Epithelial cell of esophagus (primary cell): ENCODE measurements around the gene REXO5.

Experiments
- DNase-seq: peaks from one replicate; pipeline ENCODE4 v3.0.0; 2010; ENCODE audit warnings: low read depth
- H3K4me3 ChIP-seq: 2 replicates; pipeline ENCODE4 v1.5.1; 2011; ENCODE audit warnings: mild to moderate bottlenecking, low read length, control low read depth
- TF ChIP-seq, protein P1 (sequence below): IDR thresholded peaks from 2 replicates; pipeline ENCODE4 v1.5.1; 2011; ENCODE audit warnings: low read depth, mild to moderate bottlenecking, low read length, control low read depth, inconsistent platforms; ENCODE audit not compliant: insufficient read depth; ENCODE audit errors: missing control alignments

REXO5 gene

DNA sequence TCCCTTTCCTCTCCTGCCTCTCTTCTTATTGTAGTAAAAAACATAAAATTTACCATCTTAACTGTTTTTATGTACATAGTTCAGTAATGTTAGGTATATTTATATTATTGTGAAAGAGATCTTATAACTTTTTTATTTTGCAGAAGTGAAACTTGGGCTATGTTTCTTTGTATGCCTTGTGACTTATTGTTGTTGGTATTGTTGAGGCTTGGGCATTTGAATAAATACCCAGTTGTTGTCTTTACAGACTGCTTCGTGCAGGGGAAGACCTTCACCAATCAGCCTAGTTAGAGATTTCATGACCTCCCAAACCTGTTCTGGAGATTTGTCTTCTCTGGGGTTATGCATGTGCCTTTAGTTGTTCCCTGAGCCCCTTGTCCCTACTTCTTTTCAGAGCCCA lies 31.9 kb downstream of the REXO5 start:
- TF ChIP-seq, protein P1, sequence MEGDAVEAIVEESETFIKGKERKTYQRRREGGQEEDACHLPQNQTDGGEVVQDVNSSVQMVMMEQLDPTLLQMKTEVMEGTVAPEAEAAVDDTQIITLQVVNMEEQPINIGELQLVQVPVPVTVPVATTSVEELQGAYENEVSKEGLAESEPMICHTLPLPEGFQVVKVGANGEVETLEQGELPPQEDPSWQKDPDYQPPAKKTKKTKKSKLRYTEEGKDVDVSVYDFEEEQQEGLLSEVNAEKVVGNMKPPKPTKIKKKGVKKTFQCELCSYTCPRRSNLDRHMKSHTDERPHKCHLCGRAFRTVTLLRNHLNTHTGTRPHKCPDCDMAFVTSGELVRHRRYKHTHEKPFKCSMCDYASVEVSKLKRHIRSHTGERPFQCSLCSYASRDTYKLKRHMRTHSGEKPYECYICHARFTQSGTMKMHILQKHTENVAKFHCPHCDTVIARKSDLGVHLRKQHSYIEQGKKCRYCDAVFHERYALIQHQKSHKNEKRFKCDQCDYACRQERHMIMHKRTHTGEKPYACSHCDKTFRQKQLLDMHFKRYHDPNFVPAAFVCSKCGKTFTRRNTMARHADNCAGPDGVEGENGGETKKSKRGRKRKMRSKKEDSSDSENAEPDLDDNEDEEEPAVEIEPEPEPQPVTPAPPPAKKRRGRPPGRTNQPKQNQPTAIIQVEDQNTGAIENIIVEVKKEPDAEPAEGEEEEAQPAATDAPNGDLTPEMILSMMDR: no peak
- H3K4me3 ChIP-seq: no peak overlapping the region
- no peak for DNase-seq

DNA sequence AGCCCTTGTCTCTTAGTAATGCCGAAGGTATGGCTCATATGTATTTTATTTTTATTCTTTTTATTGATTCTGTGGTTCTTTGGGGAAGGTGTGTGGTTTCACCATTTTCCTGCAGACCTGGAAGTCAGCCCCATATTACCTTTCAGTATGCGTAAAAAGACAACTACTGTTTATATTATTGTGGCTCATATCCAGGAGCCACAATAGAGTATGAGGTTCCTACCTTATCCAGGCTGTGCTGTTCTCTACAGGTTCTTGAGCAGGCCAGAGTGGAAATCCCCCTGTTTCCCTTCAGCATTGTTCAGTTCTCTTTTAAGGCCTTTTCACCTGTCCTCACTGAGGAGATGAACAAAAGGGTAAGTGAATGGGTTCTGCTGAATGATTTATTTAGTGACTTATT lies 33.2 kb downstream of the REXO5 start:
- no peak overlapping the region for H3K4me3 ChIP-seq
- TF ChIP-seq, protein P1: no peak
- no peak for DNase-seq

DNA sequence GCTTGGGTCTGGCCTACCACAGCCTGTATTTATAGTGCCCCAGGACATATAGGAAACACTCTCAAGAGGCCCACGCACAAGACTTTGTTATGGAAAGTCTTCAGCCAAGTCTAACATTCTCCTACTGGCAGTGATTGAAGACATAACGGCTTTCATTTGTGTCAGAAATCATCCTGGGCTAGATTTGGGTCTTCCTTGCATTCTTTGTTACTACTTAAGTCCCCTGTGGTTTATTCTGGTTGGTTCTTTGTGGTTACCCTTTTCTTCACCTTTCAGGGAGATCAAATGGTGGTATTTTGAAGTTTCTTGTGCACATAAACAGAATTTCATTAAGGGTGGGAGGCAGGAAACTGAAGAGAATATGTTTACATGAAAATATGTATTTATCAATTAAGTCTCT lies 37.7 kb downstream of the REXO5 start:
- no peak overlapping the region for H3K4me3 ChIP-seq
- DNase-seq: no peak
- TF ChIP-seq, protein P1: no peak

DNA sequence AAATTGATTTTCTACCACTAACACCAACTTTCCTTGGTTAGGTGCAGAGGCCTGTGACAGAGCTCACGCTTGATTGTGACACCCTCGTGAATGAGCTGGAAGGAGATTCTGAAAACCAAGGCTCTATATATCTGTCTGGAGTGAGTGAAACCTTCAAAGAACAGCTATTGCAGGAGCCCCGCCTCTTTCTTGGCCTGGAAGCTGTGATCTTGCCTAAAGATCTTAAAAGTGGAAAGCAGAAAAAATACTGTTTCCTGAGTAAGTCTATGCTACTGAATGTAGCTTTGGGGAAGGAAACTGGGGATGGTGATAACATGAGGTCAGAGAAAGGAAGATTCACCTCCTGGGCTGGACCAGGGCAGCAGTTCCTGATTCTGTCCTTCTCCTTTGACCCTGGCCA lies 38.3 kb downstream of the REXO5 start:
- no peak overlapping the region for H3K4me3 ChIP-seq
- TF ChIP-seq, protein P1: no peak
- no peak for DNase-seq

DNA sequence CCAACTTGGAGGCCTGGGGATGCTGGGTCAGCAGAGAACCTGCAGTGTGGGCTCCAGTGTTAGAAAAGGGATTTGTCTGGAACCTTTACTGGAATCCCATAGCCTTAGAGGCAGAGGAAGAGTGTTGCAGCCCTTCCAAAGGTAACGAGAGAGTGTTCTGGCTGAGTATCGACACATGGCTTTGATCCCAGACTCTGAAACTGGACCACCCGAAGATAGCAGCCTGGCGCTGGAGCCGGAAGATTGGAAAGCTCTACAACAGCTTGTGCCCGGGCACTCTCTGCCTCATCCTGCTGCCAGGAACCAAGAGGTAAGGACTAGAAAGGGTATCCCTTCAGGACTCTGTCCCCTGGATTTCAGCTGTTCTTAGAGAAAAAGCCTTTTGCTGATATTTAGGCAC lies 39.7 kb downstream of the REXO5 start:
- DNase-seq: no peak
- H3K4me3 ChIP-seq: no peak overlapping the region
- TF ChIP-seq, protein P1: no peak

DNA sequence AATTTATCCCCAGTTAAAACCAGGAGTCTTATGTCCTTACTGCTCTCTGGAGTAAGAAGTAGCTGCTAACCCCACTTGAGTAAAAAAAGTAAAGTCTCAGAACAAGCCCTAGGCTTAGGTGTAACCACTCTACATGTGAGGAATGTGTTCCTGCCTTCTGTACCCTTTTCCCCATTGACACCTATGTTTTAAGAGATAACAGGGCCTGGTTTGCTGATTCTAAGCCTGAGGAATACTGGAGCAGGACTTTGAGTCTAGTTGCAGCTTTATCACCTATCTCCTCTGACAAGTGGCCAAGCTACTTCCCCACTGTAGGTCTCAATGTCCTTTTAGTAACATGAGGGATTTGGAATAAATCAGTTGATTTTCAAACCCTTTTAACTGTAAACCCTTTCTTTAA lies 40.2 kb downstream of the REXO5 start:
- no peak for DNase-seq
- H3K4me3 ChIP-seq: no peak overlapping the region
- TF ChIP-seq, protein P1: no peak

DNA sequence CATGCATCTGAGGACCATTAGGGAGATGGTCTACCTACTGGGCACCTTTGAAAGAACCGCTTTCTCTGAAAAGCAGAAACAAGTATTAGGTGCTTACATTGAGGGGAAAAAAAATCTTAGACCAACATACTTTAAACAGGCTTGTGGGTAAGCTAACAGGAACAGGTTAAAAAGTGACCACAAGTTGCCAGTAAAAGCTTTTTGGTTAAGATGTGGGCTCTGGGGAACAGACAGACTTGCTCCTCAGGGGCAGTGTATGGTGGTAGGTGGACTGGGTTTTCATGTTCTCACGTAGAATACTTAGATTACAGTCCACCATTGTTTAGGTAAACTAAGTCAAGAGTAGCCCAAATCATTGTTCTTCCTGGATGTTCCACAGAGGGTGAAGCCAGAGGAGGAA lies 41.2 kb downstream of the REXO5 start:
- TF ChIP-seq, protein P1: no peak
- H3K4me3 ChIP-seq: no peak overlapping the region
- DNase-seq: no peak
